ENCODE measurements around the gene SCYGR4. TPM values are rescaled to one million over a fixed set of nuclear protein-coding genes. Genes with fewer than 3 reads are reported as not detected.

The SCYGR4 gene
- total RNA-seq, 2 donors from 2014 or later = not detected

DNA sequence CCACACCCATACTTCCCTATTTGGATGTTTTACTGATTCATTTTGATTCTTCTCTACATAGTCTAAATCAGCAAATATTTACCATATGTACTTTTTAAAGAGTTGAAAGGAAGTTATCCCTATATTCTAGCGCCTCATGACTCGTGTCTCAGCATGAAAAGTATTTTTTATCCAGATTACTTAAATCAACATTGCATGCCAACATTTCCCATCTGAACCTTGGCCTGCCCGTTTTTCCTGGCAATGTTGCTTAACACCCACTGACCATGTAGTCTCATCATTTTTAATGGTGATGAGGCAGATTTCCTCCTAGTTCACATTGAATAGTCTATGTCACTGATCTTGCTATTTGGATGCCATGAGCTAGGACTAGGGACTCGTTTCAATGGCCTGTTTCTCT lies 36.1 kb downstream of the SCYGR4 start:
- Mint-ChIP-seq H3K4me1 (no peaks in the 10 kb centered on the region), H3K27me3 (ENCODE audit: insufficient read depth) (no peaks in the 10 kb centered on the region), H3K27ac (no peak overlapping the region), H3K4me3 (no peak overlapping the region), H3K9me3 (no peaks in the 10 kb centered on the region), H3K36me3 (ENCODE audit: low read depth) (no peaks in the 10 kb centered on the region)
- TF ChIP-seq CTCF (conservative IDR thresholded peaks at IDR 0.05) = no peak
- Histone ChIP-seq H3K36me3 (ENCODE audit: control insufficient read depth, insufficient read depth, low read length) (no peaks in the 10 kb centered on the region), H3K27ac (ENCODE audit: low read depth, low read length) (no peak overlapping the region), H3K27me3 (ENCODE audit: control insufficient read depth, insufficient read depth, low read length, poor library complexity, severe bottlenecking) (no peaks in the 10 kb centered on the region), H3K9me3 (ENCODE audit: control insufficient read depth, low read length) (no peaks in the 10 kb centered on the region), H3K4me3 (ENCODE audit: low read length) (no peak overlapping the region), H3K9ac (ENCODE audit: extremely low read depth, low read length, poor library complexity, severe bottlenecking) (no peak overlapping the region), H3K4me1 (ENCODE audit: control insufficient read depth, insufficient read depth, low read length) (no peaks in the 10 kb centered on the region)
- 79 to 100% methylated on average over 1 to 4 of the region's 4 CpGs for WGBS, 2 experiments (ENCODE audit: insufficient coverage in 1 of 2, insufficient read length in 1 of 2)
- no peak for DNase-seq

- Mint-ChIP-seq H3K36me3 (ENCODE audit: low read depth) (no peaks in the 10 kb centered on the region), H3K4me1 (no peaks in the 10 kb centered on the region), H3K9me3 (no peaks in the 10 kb centered on the region), H3K27me3 (ENCODE audit: insufficient read depth) (no peaks in the 10 kb centered on the region), H3K4me3 (no peak overlapping the region), H3K27ac (no peak overlapping the region)
- Histone ChIP-seq H3K27ac (ENCODE audit: low read depth, low read length) (no peak overlapping the region), H3K9me3 (ENCODE audit: control insufficient read depth, low read length) (no peaks in the 10 kb centered on the region), H3K4me1 (ENCODE audit: control insufficient read depth, insufficient read depth, low read length) (no peaks in the 10 kb centered on the region), H3K4me3 (ENCODE audit: low read length) (no peak overlapping the region), H3K9ac (ENCODE audit: extremely low read depth, low read length, poor library complexity, severe bottlenecking) (no peak overlapping the region), H3K36me3 (ENCODE audit: control insufficient read depth, insufficient read depth, low read length) (no peaks in the 10 kb centered on the region), H3K27me3 (ENCODE audit: control insufficient read depth, insufficient read depth, low read length, poor library complexity, severe bottlenecking) (no peaks in the 10 kb centered on the region)
- 74 to 91% methylated on average over 1 of the region's 1 CpG for WGBS, 2 experiments (ENCODE audit: insufficient coverage in 1 of 2, insufficient read length in 1 of 2)
- no peak for TF ChIP-seq CTCF (conservative IDR thresholded peaks at IDR 0.05)
- no peak for DNase-seq
Measured at GRCh38 chr2:227654426-227654825, 37.1 kb downstream of the SCYGR4 start.

GRCh38 chr2:227655454-227655853 lies 38.2 kb downstream of the SCYGR4 start:
- Histone ChIP-seq H3K9ac (ENCODE audit: extremely low read depth, low read length, poor library complexity, severe bottlenecking) (no peak overlapping the region), H3K36me3 (ENCODE audit: control insufficient read depth, insufficient read depth, low read length) (no peaks in the 10 kb centered on the region), H3K27me3 (ENCODE audit: control insufficient read depth, insufficient read depth, low read length, poor library complexity, severe bottlenecking) (no peaks in the 10 kb centered on the region), H3K4me3 (ENCODE audit: low read length) (no peak overlapping the region), H3K4me1 (ENCODE audit: control insufficient read depth, insufficient read depth, low read length) (no peaks in the 10 kb centered on the region), H3K27ac (ENCODE audit: low read depth, low read length) (no peak overlapping the region), H3K9me3 (ENCODE audit: control insufficient read depth, low read length) (no peaks in the 10 kb centered on the region)
- no peaks in the 10 kb centered on the region for H3K27me3 Mint-ChIP-seq (ENCODE audit: insufficient read depth)
- no peak overlapping the region for H3K4me3 Mint-ChIP-seq
- no peaks in the 10 kb centered on the region for H3K4me1 Mint-ChIP-seq
- WGBS, 2 experiments (ENCODE audit: insufficient coverage in 1 of 2, insufficient read length in 1 of 2) = 93 to 100% methylated on average over 1 of the region's 1 CpG
- H3K27ac Mint-ChIP-seq = no peak overlapping the region
- H3K9me3 Mint-ChIP-seq = no peaks in the 10 kb centered on the region
- no peak for DNase-seq
- no peak for TF ChIP-seq CTCF (conservative IDR thresholded peaks at IDR 0.05)
- H3K36me3 Mint-ChIP-seq (ENCODE audit: low read depth) = no peaks in the 10 kb centered on the region
